HFF-Myc (cell line): ENCODE data around the gene CAPN13.

Experiments
- DNase-seq: peaks from one replicate; pipeline ENCODE4 v3.0.0-alpha.2; 2011; ENCODE audit warnings: low read depth; ENCODE audit errors: extremely low read depth
- H3K4me3 ChIP-seq: replicated peaks from 2 replicates; pipeline ENCODE4 v1.5.1; 2011; ENCODE audit warnings: low read depth, mild to moderate bottlenecking, control low read depth, low read length
- CTCF ChIP-seq: IDR thresholded peaks from 2 replicates; pipeline ENCODE4 v1.5.1; 2012; ENCODE audit warnings: mild to moderate bottlenecking, low read depth, low read length, control low read depth; ENCODE audit errors: missing control alignments

Gene CAPN13

GRCh38 chr2:30770816-30771576, 36.2 kb downstream of the CAPN13 start:
- no peak overlapping the region for H3K4me3 ChIP-seq
- no peak for TF ChIP-seq CTCF
- no peak for DNase-seq

- no peak for TF ChIP-seq CTCF
- no peak for DNase-seq
- no peak overlapping the region for H3K4me3 ChIP-seq
Observed at GRCh38 chr2:30769891-30770462, 37.3 kb downstream of the CAPN13 start.

GRCh38 chr2:30769481-30769780, 37.8 kb downstream of the CAPN13 start:
- no peak for TF ChIP-seq CTCF
- no peak overlapping the region for H3K4me3 ChIP-seq
- DNase-seq, result no peak

GRCh38 chr2:30768708-30769480, 38.4 kb downstream of the CAPN13 start:
- no peak for TF ChIP-seq CTCF
- H3K4me3 ChIP-seq, result no peak overlapping the region
- DNase-seq, result no peak

GRCh38 chr2:30768036-30768686, 39.1 kb downstream of the CAPN13 start:
- no peak for TF ChIP-seq CTCF

GRCh38 chr2:30766666-30767065, 40.6 kb downstream of the CAPN13 start:
- TF ChIP-seq CTCF, result no peak

More at GRCh38 chr2:30768036-30768686, 39.1 kb downstream of the CAPN13 start:
- DNase-seq, result no peak
- H3K4me3 ChIP-seq, result no peak overlapping the region

More at GRCh38 chr2:30766666-30767065, 40.6 kb downstream of the CAPN13 start:
- DNase-seq, result no peak
- H3K4me3 ChIP-seq, result no peak overlapping the region
